PC-9 (cell line): ENCODE data around the gene PKHD1. TPM values are rescaled to one million over a fixed set of nuclear protein-coding genes. Genes with fewer than 3 reads are reported as not detected.
A peak's percentile ranks its signal among the peaks of the same experiment; 100 is the strongest.

Experiments
- BruUV-seq: library from RNA; stranded (reverse); fragments of 400-500 nt; replicated peaks from 2 replicates; lab custom pipeline; 2021; lab: Mats Ljungman, UMichigan
- CTCF ChIA-PET: fragments of 300-600 bp; sonication (Branson Sonifier 250); formaldehyde crosslinking; loops from one replicate; lab custom pipeline; 2022; ENCODE audit warnings: antibody characterized with exemption; lab: Charles Lee
- POLR2A ChIA-PET: fragments of 300-600 bp; sonication (Branson Sonifier 250); formaldehyde crosslinking; loops from one replicate; lab custom pipeline; 2022; ENCODE audit warnings: antibody characterized with exemption; ENCODE audit not compliant: unreplicated experiment; lab: Charles Lee
- DNase-seq, 2 experiments: peaks; one replicate each; pipeline versions ENCODE4 v3.0.0 to v3.0.0-alpha.2; 2015 to 2022; ENCODE audit warnings: mixed read lengths in 1 of 2
- H2AFZ ChIP-seq: fragments of 200-600 bp; sonication (generic); 2 replicates; pipeline ENCODE4 v1.8.1; 2017; ENCODE audit warnings: antibody characterized with exemption
- H3F3A ChIP-seq: fragments of 200-600 bp; sonication (generic); 2 replicates; pipeline ENCODE4 v1.8.1; 2017; ENCODE audit warnings: antibody characterized with exemption, mild to moderate bottlenecking, low read depth; ENCODE audit not compliant: insufficient read depth
- H3K27ac ChIP-seq: fragments of 200-600 bp; sonication (generic); 2 replicates; pipeline ENCODE4 v1.6.1; 2016; ENCODE audit warnings: mixed run types
- H3K27me3 ChIP-seq: fragments of 200-600 bp; sonication (generic); 2 replicates; pipeline ENCODE4 v1.6.1; 2016; ENCODE audit warnings: low read depth, mixed run types; ENCODE audit not compliant: insufficient read depth
- H3K36me3 ChIP-seq: fragments of 200-600 bp; sonication (generic); 2 replicates; pipeline ENCODE4 v1.6.1; 2016; ENCODE audit warnings: low read depth, mixed run types
- H3K4me1 ChIP-seq: fragments of 200-600 bp; sonication (generic); replicated peaks from 2 replicates; pipeline ENCODE4 v1.6.1; 2016; ENCODE audit warnings: mixed run types; ENCODE audit not compliant: insufficient read depth
- H3K4me2 ChIP-seq: fragments of 200-600 bp; sonication (generic); 2 replicates; pipeline ENCODE4 v1.6.1; 2017; ENCODE audit warnings: mixed run types
- H3K4me3 ChIP-seq: fragments of 200-600 bp; sonication (generic); 2 replicates; pipeline ENCODE4 v1.6.1; 2016; ENCODE audit warnings: mixed run types
- H3K79me2 ChIP-seq: fragments of 200-600 bp; sonication (generic); 2 replicates; pipeline ENCODE4 v1.6.1; 2017; ENCODE audit warnings: low read depth, mixed run types
- H3K9me2 ChIP-seq: fragments of 200-600 bp; sonication (generic); 2 replicates; pipeline ENCODE4 v1.8.1; 2017; ENCODE audit warnings: mild to moderate bottlenecking; ENCODE audit not compliant: insufficient read depth
- H3K9me3 ChIP-seq: fragments of 200-600 bp; sonication (generic); 2 replicates; pipeline ENCODE4 v1.8.1; 2016; ENCODE audit warnings: low read depth; ENCODE audit not compliant: insufficient read depth
- H4K20me1 ChIP-seq: fragments of 200-600 bp; sonication (generic); 2 replicates; pipeline ENCODE4 v1.8.1; 2017; ENCODE audit not compliant: insufficient read depth
- EZH2 ChIP-seq: fragments of 200-600 bp; sonication (generic); IDR thresholded peaks from 2 replicates; pipeline ENCODE4 v1.8.0; 2017; ENCODE audit warnings: antibody characterized with exemption, low read depth
- intact Hi-C: fragments of 100-400 bp; cut with micrococcal nuclease; formaldehyde crosslinking; loops from one replicate; pipeline ENCODE4 v1.10.0; 2022; ENCODE audit not compliant: unreplicated experiment
- total RNA-seq: library from RNA; stranded (reverse); gene quantifications from 2 replicates; pipeline ENCODE4 v1.2.3, GENCODE V29; 2021
- TF ChIP-seq, protein P1 (sequence below): fragments of 200-600 bp; sonication (generic); conservative IDR thresholded peaks from 2 replicates; pipeline ENCODE4 v1.6.1; 2017; ENCODE audit warnings: mixed run types, antibody characterized with exemption, mild to moderate bottlenecking, moderate library complexity

Gene PKHD1
- total RNA-seq, 1 experiment from 2014 or later: not detected

DNA sequence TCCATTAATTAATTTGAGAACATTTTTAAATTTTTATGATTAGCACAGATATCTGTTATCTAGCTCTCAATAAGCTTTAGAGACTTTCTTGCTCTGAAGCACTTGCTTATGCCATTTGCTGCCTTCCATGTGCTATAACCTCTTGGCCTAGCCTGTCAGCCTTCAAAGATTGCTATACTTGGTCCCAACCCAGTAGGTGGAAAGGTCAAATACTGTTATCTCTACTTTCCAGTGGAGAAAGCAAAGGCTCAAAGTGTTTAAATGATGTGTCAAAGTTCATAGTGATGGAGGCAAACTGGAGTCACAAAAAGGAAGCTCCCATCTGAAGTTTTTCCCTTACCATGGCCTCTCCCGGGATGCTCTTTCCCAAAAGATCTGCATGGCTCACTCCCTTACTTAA is 125.1 kb downstream of the PKHD1 start:
- Histone ChIP-seq H4K20me1 (no peaks in the 10 kb centered on the region), H3K36me3 (no peaks in the 10 kb centered on the region), H3K4me2 (no peak overlapping the region), H3K4me1 (no peaks in the 10 kb centered on the region), H3K9me2 (no peaks in the 10 kb centered on the region), H3K79me2 (no peaks in the 10 kb centered on the region), H3K27ac (no peak overlapping the region), H3F3A (no peaks in the 10 kb centered on the region), H3K4me3 (no peak overlapping the region), H3K27me3 (no peaks in the 10 kb centered on the region), H2AFZ (no peak overlapping the region), H3K9me3 (no peaks in the 10 kb centered on the region)
- no TSS peak for BruUV-seq
- no peak for TF ChIP-seq EZH2
- TF ChIP-seq, protein P1, sequence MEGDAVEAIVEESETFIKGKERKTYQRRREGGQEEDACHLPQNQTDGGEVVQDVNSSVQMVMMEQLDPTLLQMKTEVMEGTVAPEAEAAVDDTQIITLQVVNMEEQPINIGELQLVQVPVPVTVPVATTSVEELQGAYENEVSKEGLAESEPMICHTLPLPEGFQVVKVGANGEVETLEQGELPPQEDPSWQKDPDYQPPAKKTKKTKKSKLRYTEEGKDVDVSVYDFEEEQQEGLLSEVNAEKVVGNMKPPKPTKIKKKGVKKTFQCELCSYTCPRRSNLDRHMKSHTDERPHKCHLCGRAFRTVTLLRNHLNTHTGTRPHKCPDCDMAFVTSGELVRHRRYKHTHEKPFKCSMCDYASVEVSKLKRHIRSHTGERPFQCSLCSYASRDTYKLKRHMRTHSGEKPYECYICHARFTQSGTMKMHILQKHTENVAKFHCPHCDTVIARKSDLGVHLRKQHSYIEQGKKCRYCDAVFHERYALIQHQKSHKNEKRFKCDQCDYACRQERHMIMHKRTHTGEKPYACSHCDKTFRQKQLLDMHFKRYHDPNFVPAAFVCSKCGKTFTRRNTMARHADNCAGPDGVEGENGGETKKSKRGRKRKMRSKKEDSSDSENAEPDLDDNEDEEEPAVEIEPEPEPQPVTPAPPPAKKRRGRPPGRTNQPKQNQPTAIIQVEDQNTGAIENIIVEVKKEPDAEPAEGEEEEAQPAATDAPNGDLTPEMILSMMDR: no peak
- DNase-seq: no peak
- POLR2A ChIA-PET: no interaction called here
- intact Hi-C loops: no loop called here
- CTCF ChIA-PET: no interaction called here

DNA sequence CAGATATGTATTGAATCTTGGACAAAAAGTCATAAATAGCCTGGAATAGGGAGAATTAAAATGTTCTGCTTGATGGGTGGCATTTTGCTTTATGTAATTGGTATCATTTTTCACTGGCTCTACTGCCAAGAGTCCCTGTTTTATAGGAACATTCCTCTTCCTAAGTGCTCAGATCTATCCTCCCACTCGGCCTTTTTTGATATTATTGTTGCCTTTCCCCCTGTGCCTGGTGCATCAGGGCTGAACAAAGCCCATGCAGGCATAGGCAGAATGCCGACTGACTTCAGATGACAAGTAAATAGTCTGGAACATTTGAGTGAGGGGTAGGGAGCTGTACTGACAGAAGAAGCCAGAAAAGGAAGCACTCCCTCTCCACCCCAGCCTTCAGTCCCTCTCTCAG is 127.0 kb downstream of the PKHD1 start:
- DNase-seq: no peak
- H3K27me3 ChIP-seq: no peaks in the 10 kb centered on the region
- BruUV-seq: no TSS peak
- no peaks in the 10 kb centered on the region for H3K9me3 ChIP-seq
- no peaks in the 10 kb centered on the region for H3K79me2 ChIP-seq
- no peak overlapping the region for H3K4me2 ChIP-seq
- CTCF ChIA-PET: interaction anchor here (0.5 kb wide), 1 partner anchor 1083 kb away, joined by 4 read pairs; no protein-coding TSS in a partner anchor
- no peaks in the 10 kb centered on the region for H3F3A ChIP-seq
- POLR2A ChIA-PET: no interaction called here
- H3K4me1 ChIP-seq: no peaks in the 10 kb centered on the region
- H3K4me3 ChIP-seq: no peak overlapping the region
- no peaks in the 10 kb centered on the region for H3K9me2 ChIP-seq
- H3K36me3 ChIP-seq: no peaks in the 10 kb centered on the region
- TF ChIP-seq, protein P1: no peak
- TF ChIP-seq EZH2: no peak
- no peaks in the 10 kb centered on the region for H4K20me1 ChIP-seq
- no peak overlapping the region for H2AFZ ChIP-seq
- intact Hi-C loops: no loop called here
- H3K27ac ChIP-seq: no peak overlapping the region

DNA sequence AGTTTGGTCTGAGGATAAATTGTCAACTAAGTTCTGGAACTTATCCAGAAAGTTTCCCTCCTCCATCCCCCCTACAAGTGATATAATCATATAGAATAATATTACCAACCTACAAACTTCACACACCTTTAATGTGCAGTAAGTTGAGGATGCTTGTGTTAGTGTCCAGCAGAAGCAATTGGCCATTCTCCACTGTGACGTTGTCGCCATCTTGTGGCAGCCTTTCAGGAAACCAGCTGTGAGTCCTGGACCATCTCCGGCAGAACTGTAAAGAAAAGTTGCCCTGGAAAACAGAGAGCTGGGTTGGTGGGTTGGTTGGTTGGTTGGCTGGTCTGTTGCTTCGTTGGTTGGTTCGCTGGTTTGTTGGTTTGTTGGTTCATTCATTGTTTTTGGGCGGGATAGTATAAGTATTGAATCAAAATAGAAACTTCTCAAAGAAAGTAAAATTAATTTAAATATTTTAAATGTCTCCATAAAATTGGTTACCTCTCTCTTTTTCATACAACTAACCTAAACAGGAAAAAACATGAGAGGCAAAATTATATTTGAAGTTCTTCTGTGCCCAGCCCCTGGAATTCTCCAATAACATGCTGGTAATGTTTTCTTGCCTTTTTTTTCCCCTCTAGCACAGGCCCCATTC is 127.5 kb downstream of the PKHD1 start:
- H3K27me3 ChIP-seq: no peaks in the 10 kb centered on the region
- H3K27ac ChIP-seq: no peak overlapping the region
- no peaks in the 10 kb centered on the region for H3K9me2 ChIP-seq
- no peak overlapping the region for H3K4me3 ChIP-seq
- H3F3A ChIP-seq: no peaks in the 10 kb centered on the region
- no peaks in the 10 kb centered on the region for H3K79me2 ChIP-seq
- DNase-seq: peak in 1 of 2 experiments; percentile 47
- no peak for TF ChIP-seq EZH2
- TF ChIP-seq, protein P1: peak; percentile 80
- intact Hi-C loops: loop anchor here (1.0 kb wide), 2 partner anchors 105 to 1144 kb away; no protein-coding TSS in a partner anchor
- no peaks in the 10 kb centered on the region for H3K4me1 ChIP-seq
- no TSS peak for BruUV-seq
- no peak overlapping the region for H3K4me2 ChIP-seq
- H2AFZ ChIP-seq: no peak overlapping the region
- H3K9me3 ChIP-seq: no peaks in the 10 kb centered on the region
- H4K20me1 ChIP-seq: no peaks in the 10 kb centered on the region
- ChIA-PET POLR2A (no interaction called here), CTCF (interaction anchor here (0.5 to 0.6 kb wide), 2 partner anchors 41 to 1083 kb away, joined by 3 to 4 read pairs; no protein-coding TSS in a partner anchor)
- no peaks in the 10 kb centered on the region for H3K36me3 ChIP-seq
